Activated gamma-delta T cell treated with anti-CD3 and anti-CD28 coated beads, Interleukin-2, amount 50 U/mL, for 16 hours (primary cell): ENCODE results near the gene SLC49A3.
"Not testable (repeated sequence)": the region's sequence is repeated elsewhere in the genome, so short reads cannot be mapped to it uniquely, and the experiment has no call there.

Experiments
- DNase-seq: peaks from one replicate; pipeline ENCODE4 v3.0.0-alpha.2; 2020; ENCODE audit warnings: low read depth

SLC49A3 gene

GRCh38 chr4:681736-682451 is 7.1 kb downstream of the SLC49A3 start:
- no peak for DNase-seq

- peak; percentile 45 for DNase-seq
These were observed 7.9 kb downstream of the SLC49A3 start for GRCh38 chr4:680928-681645.

DNA sequence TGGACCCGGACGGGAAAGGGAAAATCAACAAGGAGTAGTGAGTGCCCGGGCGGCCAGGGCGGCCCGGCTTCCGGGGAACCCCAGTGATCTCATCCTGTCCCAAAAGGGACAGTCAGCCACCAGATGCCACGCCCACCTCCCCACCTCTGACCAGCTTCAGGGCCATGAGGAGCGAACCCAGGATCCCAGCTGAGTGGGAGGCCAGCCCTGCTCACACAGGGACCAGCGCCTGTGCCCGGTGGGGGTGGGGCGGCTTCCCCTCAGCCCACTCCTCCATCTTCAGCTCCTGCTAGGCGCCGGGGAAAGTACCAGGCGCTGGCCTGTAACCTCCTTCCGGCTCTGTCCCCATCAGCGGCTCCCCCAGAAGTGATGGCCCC is 8.4 kb downstream of the SLC49A3 start:
- DNase-seq = no peak

DNA sequence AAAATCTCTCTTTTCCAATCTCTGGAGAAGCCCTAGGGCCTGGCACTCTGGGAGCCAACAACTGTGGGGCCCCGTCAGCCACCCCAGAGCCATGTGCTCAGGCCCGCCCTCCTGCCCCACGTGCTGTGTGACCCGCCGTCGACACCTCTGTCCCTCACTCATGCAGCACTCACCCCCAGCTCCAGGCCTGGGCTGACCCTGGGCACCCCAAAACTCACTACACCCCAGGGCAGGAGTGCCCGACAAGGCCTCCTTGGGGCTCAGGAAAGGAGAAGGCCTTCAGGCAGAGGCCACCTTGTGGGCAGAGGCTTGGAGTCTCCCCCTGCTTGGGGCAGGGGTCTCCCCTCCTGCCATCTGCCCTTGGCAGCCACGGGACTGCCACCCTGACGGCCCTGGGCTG is 8.9 kb downstream of the SLC49A3 start:
- DNase-seq = no peak

GRCh38 chr4:679629-680028 is 9.3 kb downstream of the SLC49A3 start:
- no peak for DNase-seq

GRCh38 chr4:679104-679481 is 9.9 kb downstream of the SLC49A3 start:
- no peak for DNase-seq

DNA sequence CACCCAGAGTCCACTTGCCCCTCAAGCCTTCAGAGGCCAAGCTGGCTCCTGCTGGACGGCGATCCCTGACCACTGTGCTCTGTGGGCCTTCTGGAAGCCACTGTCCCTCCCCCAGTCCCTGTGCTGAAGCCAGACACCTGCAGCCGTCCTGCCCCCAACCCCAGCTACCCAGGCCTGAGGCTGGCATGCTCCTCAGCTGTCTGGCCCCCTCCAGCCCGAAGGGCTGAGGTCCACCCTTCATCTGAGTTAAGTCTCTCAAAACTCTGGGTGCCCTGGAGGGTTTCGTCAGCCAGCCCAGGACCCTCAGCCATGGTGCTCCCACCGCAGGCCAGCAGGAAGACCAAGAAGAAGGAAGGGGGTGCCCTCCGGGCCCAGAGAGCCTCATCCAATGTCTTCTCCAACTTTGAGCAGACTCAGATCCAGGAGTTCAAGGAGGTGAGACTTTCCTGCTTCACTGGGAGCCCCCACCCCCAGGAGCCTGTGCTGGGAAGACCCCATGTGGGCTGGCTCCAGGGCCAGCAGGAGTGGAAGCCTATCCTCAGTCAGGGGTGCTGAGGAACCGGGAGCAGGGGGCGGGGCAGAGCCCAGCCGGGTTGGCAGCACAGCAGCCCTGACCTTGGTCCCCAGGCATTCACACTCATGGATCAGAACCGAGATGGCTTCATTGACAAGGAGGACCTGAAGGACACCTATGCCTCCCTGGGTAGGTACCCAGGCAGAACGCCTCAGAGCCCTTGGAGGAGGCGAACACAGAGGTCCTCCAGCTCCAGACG is 10.4 kb downstream of the SLC49A3 start:
- DNase-seq = no peak

DNA sequence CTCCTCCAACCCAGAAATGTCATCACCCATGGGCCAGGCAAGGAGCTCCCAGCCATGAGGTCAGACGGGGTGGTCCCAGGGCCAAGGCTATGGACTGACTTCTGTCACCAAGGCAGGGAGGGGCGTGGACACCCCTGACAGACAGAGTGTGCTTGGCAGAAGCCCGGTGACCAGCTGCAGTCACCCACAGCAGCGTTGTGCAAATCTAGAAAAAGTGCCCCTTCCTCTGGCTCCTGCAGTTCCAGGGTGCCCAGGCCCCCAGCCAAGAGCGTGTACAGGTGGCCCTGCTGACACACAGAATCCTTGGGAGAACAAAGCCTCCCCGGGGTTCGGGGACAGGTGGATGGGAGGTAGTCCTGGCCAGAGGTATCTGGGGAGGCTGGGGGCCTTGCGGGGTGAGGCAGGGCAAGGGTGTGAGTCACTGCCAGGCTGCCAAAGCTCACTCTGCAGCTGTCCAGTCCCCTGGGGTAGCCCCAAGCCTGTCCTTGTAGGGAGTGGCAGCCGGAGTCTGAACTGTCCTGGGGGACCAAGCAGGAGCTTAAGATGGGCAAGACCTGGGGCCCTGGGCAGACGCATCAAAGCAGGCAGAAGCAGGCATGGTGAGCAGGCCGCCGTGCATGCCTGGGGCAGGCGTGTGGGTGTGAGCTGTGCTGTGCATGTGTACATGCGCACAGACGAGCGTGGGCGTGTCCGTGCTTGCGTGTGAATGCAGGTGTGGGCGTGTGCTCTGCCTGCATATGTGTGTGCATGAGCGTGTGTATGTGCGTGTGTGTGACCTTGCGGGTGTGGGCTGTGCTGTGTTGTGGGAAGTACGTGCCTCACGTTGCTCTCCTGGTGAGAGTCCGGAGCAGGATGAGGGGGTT is 11.3 kb downstream of the SLC49A3 start:
- DNase-seq = no peak

GRCh38 chr4:676871-677235 is 12.1 kb downstream of the SLC49A3 start:
- DNase-seq = no peak

DNA sequence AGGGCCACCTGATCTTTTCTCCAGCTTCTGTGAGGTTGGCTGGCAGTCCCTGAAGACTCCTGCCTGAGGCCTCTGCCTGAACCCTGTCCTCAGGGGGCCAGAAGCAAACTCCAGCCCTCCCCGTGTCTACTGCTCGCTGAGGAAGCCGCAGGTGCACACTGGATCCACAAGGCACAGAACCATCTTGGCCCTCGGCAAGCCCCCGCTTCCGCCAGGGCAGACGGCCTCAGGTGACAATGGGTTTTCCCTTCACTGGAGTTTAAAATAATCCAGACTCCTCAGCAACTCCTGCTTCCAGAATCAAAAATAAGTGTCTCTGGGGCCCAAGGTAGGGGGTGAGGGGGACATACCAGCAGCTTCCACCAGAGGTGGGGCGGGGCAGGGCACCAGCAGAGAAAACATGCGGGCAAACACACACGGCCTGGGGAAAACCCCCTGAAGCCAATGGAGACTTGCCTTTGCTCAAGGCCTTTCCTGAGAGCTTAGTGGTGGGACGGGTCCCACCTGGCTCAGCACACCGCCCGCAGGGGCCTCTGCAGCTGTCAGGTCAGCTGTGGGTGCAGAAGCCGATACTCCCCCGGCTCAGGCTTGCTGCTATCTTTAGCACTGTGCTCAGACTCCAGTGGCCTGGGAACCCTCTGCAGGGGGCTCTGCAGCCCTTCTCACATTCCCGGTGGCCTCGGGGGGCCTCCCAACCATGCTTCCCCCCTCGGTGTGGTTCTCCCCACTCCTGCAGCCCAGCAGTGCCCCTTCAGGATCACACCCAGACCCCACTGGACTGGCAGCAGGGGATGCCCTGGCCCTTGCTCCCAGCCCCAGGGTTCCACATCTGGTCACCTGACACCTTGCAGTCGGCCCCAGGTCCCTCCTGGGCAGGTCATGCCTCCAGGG is 12.7 kb downstream of the SLC49A3 start:
- no peak for DNase-seq

- DNase-seq = no peak
These were observed 13.7 kb downstream of the SLC49A3 start for GRCh38 chr4:675036-675882.

DNA sequence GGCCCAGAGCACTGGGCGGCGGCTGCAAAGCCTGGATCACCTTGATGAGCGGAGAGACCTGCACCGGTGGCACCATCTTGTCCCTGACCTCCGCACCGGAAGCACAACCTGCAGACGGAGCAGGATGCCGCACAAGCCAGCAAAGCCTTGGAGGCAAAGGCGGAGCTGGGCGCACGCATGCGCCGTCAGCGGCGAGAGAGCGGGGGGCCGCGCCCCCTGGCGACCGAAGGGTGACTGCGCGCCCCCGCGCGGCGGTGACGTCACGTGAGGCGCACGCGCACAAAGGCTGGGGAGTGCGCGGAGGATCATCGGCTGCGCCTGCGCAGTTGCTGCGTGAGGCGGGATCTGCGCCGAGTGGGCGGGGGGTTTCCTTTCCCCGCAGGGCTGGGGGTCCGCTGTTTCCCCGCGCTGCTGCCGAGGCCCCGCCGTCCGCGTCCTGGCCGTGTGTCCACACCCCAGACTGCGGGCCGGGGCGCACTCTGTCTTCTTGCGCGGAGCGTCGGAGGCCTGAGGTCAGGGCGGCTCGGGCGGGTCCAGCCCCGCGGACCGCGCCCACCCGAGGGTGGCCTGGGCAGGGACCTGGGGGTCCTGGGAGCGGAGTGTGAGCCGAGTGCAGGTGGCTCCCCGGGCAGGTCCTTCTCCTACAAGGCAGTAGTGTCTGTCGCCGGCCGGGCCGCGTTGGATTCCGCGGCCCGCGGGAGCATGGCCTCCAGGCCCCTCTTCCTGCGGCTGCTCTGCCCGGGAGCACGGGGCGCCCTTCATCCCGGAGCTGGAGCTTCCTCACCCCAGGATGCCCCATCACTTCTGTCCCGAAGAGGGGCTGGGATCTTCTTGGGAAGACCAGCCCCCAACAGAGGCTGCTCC is 14.5 kb downstream of the SLC49A3 start, which contains the start of the genes ATP5ME and MYL5:
TSS of gene ATP5ME (minus strand) at position 105 of the 864 bp plus-strand sequence. CDS start at position 76, 29 bp downstream.
TSS of gene MYL5 (plus strand) at position 371 of the 864 bp plus-strand sequence. CDS start 3,485 bp downstream, outside the sequence.
- peak; percentile 95 for DNase-seq

GRCh38 chr4:673349-674091 is 15.4 kb downstream of the SLC49A3 start:
- DNase-seq = no peak

DNA sequence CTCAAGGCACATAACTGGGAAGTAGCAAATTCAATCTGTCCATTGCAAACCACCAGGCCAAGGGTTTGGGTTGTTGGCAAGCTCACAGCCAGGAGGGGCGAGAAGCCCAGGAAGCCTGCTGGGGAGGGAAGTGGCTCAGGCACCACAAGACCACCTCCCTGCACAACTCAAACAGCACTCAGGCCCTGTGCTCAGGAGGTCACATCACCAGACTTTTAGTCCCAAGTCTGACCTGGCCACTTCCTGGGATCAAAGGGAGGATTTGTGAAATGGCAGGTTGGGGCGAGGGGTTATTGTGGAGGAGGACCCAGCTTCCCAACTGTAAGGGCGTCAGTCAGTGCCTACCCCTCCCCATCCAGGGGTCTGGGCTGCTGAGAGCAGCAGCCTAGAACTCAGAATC is 17.2 kb downstream of the SLC49A3 start:
- DNase-seq = no peak

GRCh38 chr4:669806-670559 is 19.0 kb downstream of the SLC49A3 start:
- not testable (repeated sequence) for DNase-seq

GRCh38 chr4:668219-668618 is 20.7 kb downstream of the SLC49A3 start:
- DNase-seq = not testable (repeated sequence)

DNA sequence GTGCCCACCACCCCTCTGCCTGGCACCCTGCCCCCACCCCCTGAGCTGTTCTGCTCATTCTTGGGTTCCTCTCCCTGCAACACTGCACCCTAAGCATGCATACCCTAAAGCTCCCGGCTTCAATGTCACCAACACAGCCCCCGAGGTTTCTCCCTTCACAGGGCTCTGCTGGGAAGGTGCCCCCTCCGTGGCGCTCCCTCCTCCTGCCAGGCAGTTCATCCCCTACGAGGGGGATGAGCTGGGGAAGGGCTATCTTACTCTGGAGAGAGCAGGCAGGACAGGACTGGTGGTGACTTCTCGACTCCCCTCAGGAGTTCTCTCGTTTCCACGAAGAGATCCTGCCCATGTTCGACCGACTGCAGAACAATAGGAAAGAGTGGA is 21.4 kb downstream of the SLC49A3 start:
- DNase-seq = no peak
